ENCODE measurements around the gene SEMA3A.
"Not testable (repeated sequence)": the region's sequence is repeated elsewhere in the genome, so short reads cannot be mapped to it uniquely, and the experiment has no call there.

The SEMA3A gene

GRCh38 chr7:84150370-84150769, 44.2 kb downstream of the SEMA3A start:
- not testable (repeated sequence) for DNase-seq

GRCh38 chr7:84149573-84149972, 45.0 kb downstream of the SEMA3A start:
- DNase-seq = no peak

- no peak for DNase-seq
Measured at GRCh38 chr7:84145892-84146291, 48.7 kb downstream of the SEMA3A start.

GRCh38 chr7:84144935-84145334, 49.7 kb downstream of the SEMA3A start:
- no peak for DNase-seq

GRCh38 chr7:84144480-84144879, 50.1 kb downstream of the SEMA3A start:
- DNase-seq = no peak

- DNase-seq = no peak
Measured at GRCh38 chr7:84142726-84143125, 51.9 kb downstream of the SEMA3A start.

GRCh38 chr7:84139986-84140729, 54.4 kb downstream of the SEMA3A start:
- no peak for DNase-seq

- DNase-seq = no peak
Measured at GRCh38 chr7:84138411-84138810, 56.2 kb downstream of the SEMA3A start.

- no peak for DNase-seq
Measured at GRCh38 chr7:84137812-84138211, 56.8 kb downstream of the SEMA3A start.

- DNase-seq = no peak
Measured at GRCh38 chr7:84136809-84137208, 57.8 kb downstream of the SEMA3A start.

GRCh38 chr7:84136336-84136735, 58.3 kb downstream of the SEMA3A start:
- DNase-seq = no peak

- DNase-seq = no peak
Measured at GRCh38 chr7:84134169-84134568, 60.4 kb downstream of the SEMA3A start.

GRCh38 chr7:84125654-84126053, 68.9 kb downstream of the SEMA3A start:
- DNase-seq = no peak

GRCh38 chr7:84123965-84124547, 70.5 kb downstream of the SEMA3A start:
- no peak for DNase-seq

- DNase-seq = no peak
Measured at GRCh38 chr7:84122582-84123360, 71.8 kb downstream of the SEMA3A start.

- DNase-seq = no peak
Measured at GRCh38 chr7:84117304-84117703, 77.3 kb downstream of the SEMA3A start.

- DNase-seq = no peak
Measured at GRCh38 chr7:84113906-84114850, 80.4 kb downstream of the SEMA3A start.

GRCh38 chr7:84113286-84113685, 81.3 kb downstream of the SEMA3A start:
- DNase-seq = no peak

GRCh38 chr7:84112771-84113170, 81.8 kb downstream of the SEMA3A start:
- no peak for DNase-seq

GRCh38 chr7:84111842-84112241, 82.7 kb downstream of the SEMA3A start:
- no peak for DNase-seq

GRCh38 chr7:84110400-84110799, 84.2 kb downstream of the SEMA3A start:
- DNase-seq = no peak

- no peak for DNase-seq
Measured at GRCh38 chr7:84108787-84109186, 85.8 kb downstream of the SEMA3A start.

GRCh38 chr7:84108119-84108518, 86.5 kb downstream of the SEMA3A start:
- DNase-seq = no peak
